ENCODE data around the gene BFSP2. TPM values are rescaled to one million over a fixed set of nuclear protein-coding genes. Genes with fewer than 3 reads are reported as not detected.

The BFSP2 gene
- total RNA-seq (2014; rRNA removed; shearing (Covaris generic)): not detected in 2 replicates

- H3K36me3 ChIP-seq: no peaks in the 10 kb centered on the region
- H3K27ac ChIP-seq: no peak within 1 kb of the TSS
- no peaks in the 10 kb centered on the region for H3K27me3 ChIP-seq (replicated peaks)
- H3K9me3 ChIP-seq (replicated peaks): no peaks in the 10 kb centered on the region
- no peak within 1 kb of the TSS for H3K4me3 ChIP-seq
- no peak for DNase-seq (ENCODE audit: low read depth in 1 of 2, low spot score in 2 of 2)
- H3K4me1 ChIP-seq (replicated peaks): peaks cover 4% of the 10 kb centered on the region
Measured at GRCh38 chr3:133400006-133400515, at the start of gene BFSP2. Gene BFSP2 (plus strand): TSS chr3:133400056. CDS start chr3:133400084, 28 bp downstream.

GRCh38 chr3:133354721-133355120, 45.1 kb upstream of the BFSP2 start:
- Histone ChIP-seq H3K4me1 (replicated peaks) (no peaks in the 10 kb centered on the region), H3K27ac (no peak overlapping the region), H3K27me3 (replicated peaks) (no peaks in the 10 kb centered on the region), H3K4me3 (no peak overlapping the region), H3K36me3 (no peaks in the 10 kb centered on the region), H3K9me3 (replicated peaks) (no peaks in the 10 kb centered on the region)
- no peak for DNase-seq (ENCODE audit: low read depth in 1 of 2, low spot score in 2 of 2)

- no peaks in the 10 kb centered on the region for H3K36me3 ChIP-seq
- H3K27ac ChIP-seq: no peak overlapping the region
- no peak for DNase-seq (ENCODE audit: low read depth in 1 of 2, low spot score in 2 of 2)
- H3K4me1 ChIP-seq (replicated peaks): no peaks in the 10 kb centered on the region
- H3K9me3 ChIP-seq (replicated peaks): no peaks in the 10 kb centered on the region
- no peak overlapping the region for H3K4me3 ChIP-seq
- H3K27me3 ChIP-seq (replicated peaks): no peaks in the 10 kb centered on the region
Measured at GRCh38 chr3:133360476-133360875, 39.4 kb upstream of the BFSP2 start.

GRCh38 chr3:133361011-133361410, 38.8 kb upstream of the BFSP2 start:
- Histone ChIP-seq H3K27me3 (replicated peaks) (no peaks in the 10 kb centered on the region), H3K27ac (no peak overlapping the region), H3K4me1 (replicated peaks) (no peaks in the 10 kb centered on the region), H3K4me3 (no peak overlapping the region), H3K9me3 (replicated peaks) (no peaks in the 10 kb centered on the region), H3K36me3 (no peaks in the 10 kb centered on the region)
- DNase-seq (ENCODE audit: low read depth in 1 of 2, low spot score in 2 of 2): no peak

- no peak for DNase-seq (ENCODE audit: low read depth in 1 of 2, low spot score in 2 of 2)
- Histone ChIP-seq H3K4me1 (replicated peaks) (no peaks in the 10 kb centered on the region), H3K36me3 (no peaks in the 10 kb centered on the region), H3K9me3 (replicated peaks) (no peaks in the 10 kb centered on the region), H3K27me3 (replicated peaks) (no peaks in the 10 kb centered on the region), H3K4me3 (no peak overlapping the region), H3K27ac (no peak overlapping the region)
Measured at GRCh38 chr3:133361435-133361834, 38.4 kb upstream of the BFSP2 start.

- Histone ChIP-seq H3K9me3 (replicated peaks) (no peaks in the 10 kb centered on the region), H3K4me1 (replicated peaks) (no peaks in the 10 kb centered on the region), H3K27me3 (replicated peaks) (no peaks in the 10 kb centered on the region), H3K36me3 (no peaks in the 10 kb centered on the region), H3K27ac (no peak overlapping the region), H3K4me3 (no peak overlapping the region)
- DNase-seq (ENCODE audit: low read depth in 1 of 2, low spot score in 2 of 2): no peak
Measured at GRCh38 chr3:133362539-133362938, 37.3 kb upstream of the BFSP2 start.

- H3K4me1 ChIP-seq (replicated peaks): no peaks in the 10 kb centered on the region
- no peaks in the 10 kb centered on the region for H3K9me3 ChIP-seq (replicated peaks)
- H3K27ac ChIP-seq: no peak overlapping the region
- H3K27me3 ChIP-seq (replicated peaks): no peaks in the 10 kb centered on the region
- no peak overlapping the region for H3K4me3 ChIP-seq
- H3K36me3 ChIP-seq: no peaks in the 10 kb centered on the region
- no peak for DNase-seq (ENCODE audit: low read depth in 1 of 2, low spot score in 2 of 2)
Measured at GRCh38 chr3:133364704-133365103, 35.2 kb upstream of the BFSP2 start.

GRCh38 chr3:133366921-133367320, 32.9 kb upstream of the BFSP2 start:
- DNase-seq (ENCODE audit: low read depth in 1 of 2, low spot score in 2 of 2): no peak
- Histone ChIP-seq H3K4me3 (no peak overlapping the region), H3K9me3 (replicated peaks) (no peaks in the 10 kb centered on the region), H3K4me1 (replicated peaks) (no peaks in the 10 kb centered on the region), H3K27ac (no peak overlapping the region), H3K27me3 (replicated peaks) (no peaks in the 10 kb centered on the region), H3K36me3 (no peaks in the 10 kb centered on the region)

- H3K36me3 ChIP-seq: no peaks in the 10 kb centered on the region
- DNase-seq (ENCODE audit: low read depth in 1 of 2, low spot score in 2 of 2): no peak
- H3K27me3 ChIP-seq (replicated peaks): no peaks in the 10 kb centered on the region
Measured at GRCh38 chr3:133367403-133367802, 32.5 kb upstream of the BFSP2 start.

GRCh38 chr3:133367956-133368355, 31.9 kb upstream of the BFSP2 start:
- no peaks in the 10 kb centered on the region for H3K4me1 ChIP-seq (replicated peaks)
- no peak for DNase-seq (ENCODE audit: low read depth in 1 of 2, low spot score in 2 of 2)
- H3K27ac ChIP-seq: no peak overlapping the region
- H3K36me3 ChIP-seq: no peaks in the 10 kb centered on the region
- H3K9me3 ChIP-seq (replicated peaks): no peaks in the 10 kb centered on the region
- no peak overlapping the region for H3K4me3 ChIP-seq
- no peaks in the 10 kb centered on the region for H3K27me3 ChIP-seq (replicated peaks)

More at GRCh38 chr3:133367403-133367802, 32.5 kb upstream of the BFSP2 start:
- Histone ChIP-seq H3K4me3 (no peak overlapping the region), H3K4me1 (replicated peaks) (no peaks in the 10 kb centered on the region), H3K9me3 (replicated peaks) (no peaks in the 10 kb centered on the region), H3K27ac (no peak overlapping the region)

GRCh38 chr3:133368371-133369067, 31.3 kb upstream of the BFSP2 start:
- H3K27me3 ChIP-seq (replicated peaks): no peaks in the 10 kb centered on the region
- H3K4me3 ChIP-seq: no peak overlapping the region
- DNase-seq (ENCODE audit: low read depth in 1 of 2, low spot score in 2 of 2): no peak
- no peak overlapping the region for H3K27ac ChIP-seq
- no peaks in the 10 kb centered on the region for H3K4me1 ChIP-seq (replicated peaks)
- H3K36me3 ChIP-seq: no peaks in the 10 kb centered on the region
- no peaks in the 10 kb centered on the region for H3K9me3 ChIP-seq (replicated peaks)

GRCh38 chr3:133369068-133369440, 30.8 kb upstream of the BFSP2 start:
- Histone ChIP-seq H3K27ac (no peak overlapping the region), H3K27me3 (replicated peaks) (no peaks in the 10 kb centered on the region), H3K4me1 (replicated peaks) (no peaks in the 10 kb centered on the region), H3K9me3 (replicated peaks) (no peaks in the 10 kb centered on the region), H3K4me3 (no peak overlapping the region), H3K36me3 (no peaks in the 10 kb centered on the region)
- no peak for DNase-seq (ENCODE audit: low read depth in 1 of 2, low spot score in 2 of 2)

GRCh38 chr3:133371181-133371580, 28.7 kb upstream of the BFSP2 start:
- Histone ChIP-seq H3K27ac (no peak overlapping the region), H3K4me3 (no peak overlapping the region), H3K9me3 (replicated peaks) (no peaks in the 10 kb centered on the region), H3K27me3 (replicated peaks) (no peaks in the 10 kb centered on the region), H3K36me3 (no peaks in the 10 kb centered on the region), H3K4me1 (replicated peaks) (peaks cover 4% of the 10 kb centered on the region)
- no peak for DNase-seq (ENCODE audit: low read depth in 1 of 2, low spot score in 2 of 2)

GRCh38 chr3:133371676-133372075, 28.2 kb upstream of the BFSP2 start:
- no peak overlapping the region for H3K27ac ChIP-seq
- H3K27me3 ChIP-seq (replicated peaks): no peaks in the 10 kb centered on the region
- H3K9me3 ChIP-seq (replicated peaks): no peaks in the 10 kb centered on the region
- H3K4me1 ChIP-seq (replicated peaks): peaks cover 4% of the 10 kb centered on the region
- H3K4me3 ChIP-seq: no peak overlapping the region
- DNase-seq (ENCODE audit: low read depth in 1 of 2, low spot score in 2 of 2): no peak
- no peaks in the 10 kb centered on the region for H3K36me3 ChIP-seq
